Uterus (tissue), 4 donors: ENCODE measurements around the gene SCRN2. TPM values are rescaled to one million over a fixed set of nuclear protein-coding genes. Genes with fewer than 3 reads are reported as not detected.

Experiments
- DNase-seq, 2 donors: peaks; one replicate each; pipeline ENCODE4 v3.0.0-alpha.2; 2019 to 2020
- H3K27ac ChIP-seq, 2 donors: fragments of 200-600 bp; sonication (generic); 1 replicate in 1 of 2; 2 replicates in 1 of 2; pipeline ENCODE4 v1.5.1; 2016 to 2018
- H3K27me3 ChIP-seq, 2 donors: fragments of 200-600 bp; sonication (generic); one replicate each; pipeline ENCODE4 v1.5.1; 2018 to 2019; ENCODE audit warnings: control low read depth in 1 of 2
- H3K36me3 ChIP-seq, 2 donors: fragments of 200-600 bp; sonication (generic); one replicate each; pipeline ENCODE4 v1.5.1; 2019; ENCODE audit warnings: control low read depth in 1 of 2
- H3K4me1 ChIP-seq, 2 donors: fragments of 200-600 bp; sonication (generic); one replicate each; pipeline ENCODE4 v1.5.1; 2018 to 2019; ENCODE audit warnings: control low read depth in 1 of 2
- H3K4me3 ChIP-seq, 2 donors: fragments of 200-600 bp; sonication (generic); 1 replicate in 1 of 2; 2 replicates in 1 of 2; pipeline ENCODE4 v1.5.1; 2018 to 2019; ENCODE audit warnings: mild to moderate bottlenecking in 1 of 2
- H3K9me3 ChIP-seq, 2 donors: fragments of 200-600 bp; sonication (generic); one replicate each; pipeline ENCODE4 v1.5.1; 2019; ENCODE audit warnings: control low read depth in 1 of 2
- POLR2A ChIP-seq, 2 donors: fragments of 450-650 bp; IDR thresholded peaks; one replicate each; pipeline ENCODE4 v1.6.1; 2016; ENCODE audit warnings: antibody characterized with exemption in 2 of 2, mild to moderate bottlenecking in 1 of 2, moderate library complexity in 1 of 2
- intact Hi-C: fragments of 100-400 bp; cut with DNase I; formaldehyde crosslinking; loops from one replicate; pipeline ENCODE4 v1.15.1; 2023; ENCODE audit warnings: low total_unique reads
- total RNA-seq, 4 donors: library from RNA; depleted of rRNA in 3 of 4; stranded (reverse); fragments of >200 nt in 3 of 4; gene quantifications; one replicate each; pipeline versions ENCODE4 v1.1.0 to v1.2.4, GENCODE V29; 2014 to 2023
- TF ChIP-seq, protein P1 (sequence below), 4 experiments: fragments of 200-600 bp in 2 of 4; fragments of 450-650 bp in 2 of 4; sonication (generic) in 2 of 4; IDR thresholded peaks; one replicate each; pipeline ENCODE4 v1.5.1; 2016 to 2019; ENCODE audit warnings: antibody characterized with exemption in 4 of 4, mild to moderate bottlenecking in 2 of 4, moderate library complexity in 1 of 4
- donor health status: DM: yes; HTN: yes; CAD: no.

The SCRN2 gene
- total RNA-seq, 4 donors from 2014 or later, result 12.4 to 80.7 (median 39.8) TPM

DNA sequence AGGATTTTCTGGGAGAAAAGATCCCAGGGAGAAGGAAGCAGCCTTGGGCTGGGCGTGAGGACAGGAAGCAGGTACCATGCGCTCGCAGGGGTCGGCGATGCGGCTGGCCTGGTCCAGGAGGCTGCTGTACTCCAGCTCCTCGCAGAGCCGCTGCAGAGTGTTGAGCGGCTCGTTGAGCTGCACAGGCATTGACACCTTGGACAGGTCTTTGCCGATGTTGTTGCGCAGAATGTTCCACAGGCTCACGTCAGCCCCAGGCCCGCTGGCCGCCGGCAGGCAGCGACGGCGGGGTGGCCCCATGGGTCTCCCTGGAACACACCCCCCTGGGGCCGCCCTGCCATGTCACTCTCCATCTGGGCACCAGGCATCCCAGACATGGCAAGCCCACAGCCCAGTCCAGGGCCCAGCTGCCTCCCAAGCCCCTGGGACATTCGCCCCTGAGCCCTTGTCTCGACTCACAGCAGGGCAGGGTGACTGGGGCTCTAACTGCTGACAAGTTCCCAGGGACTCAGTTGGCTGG lies 27.5 kb downstream of the SCRN2 start:
- Histone ChIP-seq H3K27me3 (no peaks in the 10 kb centered on the region), H3K27ac (no peak overlapping the region), H3K4me3 (no peak overlapping the region), H3K36me3 (no peaks in the 10 kb centered on the region), H3K9me3 (no peaks in the 10 kb centered on the region), H3K4me1 (no peaks in the 10 kb centered on the region)
- intact Hi-C loops, result no loop called here
- DNase-seq, result no peak
- TF ChIP-seq, protein P1, sequence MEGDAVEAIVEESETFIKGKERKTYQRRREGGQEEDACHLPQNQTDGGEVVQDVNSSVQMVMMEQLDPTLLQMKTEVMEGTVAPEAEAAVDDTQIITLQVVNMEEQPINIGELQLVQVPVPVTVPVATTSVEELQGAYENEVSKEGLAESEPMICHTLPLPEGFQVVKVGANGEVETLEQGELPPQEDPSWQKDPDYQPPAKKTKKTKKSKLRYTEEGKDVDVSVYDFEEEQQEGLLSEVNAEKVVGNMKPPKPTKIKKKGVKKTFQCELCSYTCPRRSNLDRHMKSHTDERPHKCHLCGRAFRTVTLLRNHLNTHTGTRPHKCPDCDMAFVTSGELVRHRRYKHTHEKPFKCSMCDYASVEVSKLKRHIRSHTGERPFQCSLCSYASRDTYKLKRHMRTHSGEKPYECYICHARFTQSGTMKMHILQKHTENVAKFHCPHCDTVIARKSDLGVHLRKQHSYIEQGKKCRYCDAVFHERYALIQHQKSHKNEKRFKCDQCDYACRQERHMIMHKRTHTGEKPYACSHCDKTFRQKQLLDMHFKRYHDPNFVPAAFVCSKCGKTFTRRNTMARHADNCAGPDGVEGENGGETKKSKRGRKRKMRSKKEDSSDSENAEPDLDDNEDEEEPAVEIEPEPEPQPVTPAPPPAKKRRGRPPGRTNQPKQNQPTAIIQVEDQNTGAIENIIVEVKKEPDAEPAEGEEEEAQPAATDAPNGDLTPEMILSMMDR (IDR thresholded peaks at IDR 0.05), result no peak
- no peak for TF ChIP-seq POLR2A (IDR thresholded peaks at IDR 0.05)

DNA sequence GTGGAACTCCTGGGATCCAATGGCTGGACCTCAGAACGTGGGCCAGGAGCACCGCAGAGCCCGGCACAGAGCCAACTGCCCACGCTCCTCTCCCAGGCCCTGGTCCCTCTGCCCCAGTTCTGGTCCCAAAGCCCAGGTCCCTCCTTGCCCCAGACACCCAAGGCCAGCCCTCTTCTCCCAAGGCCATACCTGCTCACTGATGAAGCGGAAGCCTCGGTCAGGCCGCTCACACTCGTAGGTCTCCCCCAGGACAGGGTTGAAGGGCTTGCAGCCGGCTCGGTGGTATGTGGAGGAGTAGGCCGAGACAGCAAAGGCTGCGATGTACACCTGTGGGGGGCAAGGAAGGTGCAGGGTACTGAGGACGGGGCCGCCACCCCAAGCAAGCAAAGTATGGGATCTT lies 28.0 kb downstream of the SCRN2 start:
- no peaks in the 10 kb centered on the region for H3K4me1 ChIP-seq
- TF ChIP-seq POLR2A (IDR thresholded peaks at IDR 0.05), result no peak
- TF ChIP-seq, protein P1 (IDR thresholded peaks at IDR 0.05), result no peak
- intact Hi-C loops, result no loop called here
- H3K27me3 ChIP-seq, result no peaks in the 10 kb centered on the region
- H3K4me3 ChIP-seq, result no peak overlapping the region
- DNase-seq, result no peak
- no peak overlapping the region for H3K27ac ChIP-seq
- H3K9me3 ChIP-seq, result no peaks in the 10 kb centered on the region
- no peaks in the 10 kb centered on the region for H3K36me3 ChIP-seq

DNA sequence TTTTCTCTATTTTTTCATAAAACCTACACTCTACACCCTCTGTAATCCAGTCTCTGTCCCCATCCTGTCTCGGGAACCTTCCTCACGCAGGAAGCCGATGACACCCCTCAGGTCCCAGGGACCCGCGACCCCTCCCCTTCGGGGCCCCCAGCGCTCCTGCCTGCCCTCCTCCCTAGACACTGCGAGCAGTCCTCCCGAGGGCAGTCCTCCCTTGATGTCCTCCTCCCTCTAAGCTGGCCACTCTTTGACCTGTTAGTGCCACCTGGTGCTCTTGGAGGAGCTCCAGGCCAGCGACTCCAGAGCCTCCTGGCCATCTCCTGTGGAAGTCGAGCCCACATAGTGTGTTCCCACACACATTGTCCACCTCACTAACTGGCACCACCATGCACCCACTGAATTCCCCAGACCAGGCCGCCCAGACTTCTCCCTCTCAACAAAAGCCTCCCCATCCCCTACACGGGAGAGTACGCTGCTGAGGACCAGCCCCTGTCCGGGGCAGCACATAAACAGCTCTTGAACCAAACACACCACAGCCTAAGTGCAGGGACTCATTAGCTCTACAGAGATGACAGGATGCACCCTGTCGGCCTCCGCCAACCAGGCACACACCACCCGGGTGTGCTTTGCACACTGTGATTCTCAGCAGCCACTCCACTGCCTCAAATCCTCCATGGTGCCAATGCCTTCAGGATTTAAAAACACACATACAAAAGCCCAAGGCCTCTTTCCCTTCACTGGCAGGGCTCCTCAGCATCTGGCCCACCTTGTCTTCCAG lies 28.7 kb downstream of the SCRN2 start:
- Histone ChIP-seq H3K36me3 (no peaks in the 10 kb centered on the region), H3K27ac (no peak overlapping the region), H3K4me3 (no peak overlapping the region), H3K4me1 (no peaks in the 10 kb centered on the region), H3K27me3 (no peaks in the 10 kb centered on the region), H3K9me3 (no peaks in the 10 kb centered on the region)
- intact Hi-C loops, result no loop called here
- no peak for TF ChIP-seq POLR2A (IDR thresholded peaks at IDR 0.05)
- no peak for DNase-seq

DNA sequence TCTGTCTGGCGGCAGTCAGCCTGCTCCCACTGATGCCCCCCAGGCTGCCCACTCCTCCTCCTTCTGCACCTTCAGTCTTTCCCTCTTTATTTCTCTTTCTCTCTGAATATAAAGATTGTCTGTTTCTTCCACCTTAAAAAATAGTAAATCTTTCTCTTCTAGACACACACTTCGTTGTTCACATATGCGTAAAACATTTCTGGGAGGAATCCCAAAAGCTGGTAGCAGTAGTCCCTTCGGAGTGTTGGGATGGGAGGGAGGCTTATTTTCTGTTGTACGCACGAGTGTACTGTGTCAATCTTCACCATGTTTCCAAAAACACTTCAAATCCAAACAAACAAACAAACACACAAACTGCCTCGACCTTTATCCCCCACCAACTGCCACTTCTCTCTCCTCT lies 29.4 kb downstream of the SCRN2 start:
- Histone ChIP-seq H3K27ac (no peak overlapping the region), H3K9me3 (no peaks in the 10 kb centered on the region), H3K27me3 (no peaks in the 10 kb centered on the region), H3K4me3 (no peak overlapping the region), H3K36me3 (no peaks in the 10 kb centered on the region), H3K4me1 (no peaks in the 10 kb centered on the region)
- DNase-seq, result no peak
- TF ChIP-seq, protein P1 (IDR thresholded peaks at IDR 0.05), result no peak
- TF ChIP-seq POLR2A (IDR thresholded peaks at IDR 0.05), result no peak
- intact Hi-C loops, result no loop called here

DNA sequence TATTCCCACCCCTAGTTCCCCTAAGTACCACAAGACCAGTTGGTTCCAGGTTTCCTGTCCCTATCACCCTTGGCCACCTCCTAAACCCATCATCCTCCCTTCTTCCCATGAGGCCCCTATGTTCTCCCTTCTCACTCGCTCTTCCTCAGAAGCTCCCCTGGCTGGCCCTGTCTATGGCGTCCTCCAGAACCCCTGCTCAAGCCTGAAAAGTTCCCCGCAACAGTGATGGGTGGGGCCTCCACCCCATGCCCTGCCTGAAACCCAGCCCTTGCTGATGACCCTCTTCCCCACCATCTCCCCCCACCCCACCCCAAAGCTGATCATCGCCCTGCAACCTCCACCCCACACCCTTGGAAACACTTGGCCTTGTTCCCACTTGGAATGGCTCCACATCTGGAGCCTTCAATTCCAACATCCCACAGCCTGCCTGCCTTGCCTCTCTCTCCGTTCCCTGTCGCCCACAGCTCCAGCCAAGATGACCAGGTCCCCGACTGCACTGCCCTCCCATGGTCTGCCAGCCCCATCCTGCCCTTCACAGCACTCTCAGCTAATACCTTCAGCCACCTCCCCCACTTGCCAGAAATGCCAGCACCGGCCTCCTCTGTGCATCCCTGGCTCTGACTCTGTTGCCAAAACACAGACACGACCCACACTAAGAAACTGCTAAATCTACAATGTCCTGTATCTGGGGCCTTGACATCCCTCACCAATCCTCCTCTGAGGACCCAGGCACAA lies 30.0 kb downstream of the SCRN2 start:
- Histone ChIP-seq H3K27me3 (no peaks in the 10 kb centered on the region), H3K4me1 (no peaks in the 10 kb centered on the region), H3K27ac (no peak overlapping the region), H3K36me3 (no peaks in the 10 kb centered on the region), H3K4me3 (no peak overlapping the region), H3K9me3 (no peaks in the 10 kb centered on the region)
- DNase-seq, result no peak
- no peak for TF ChIP-seq POLR2A (IDR thresholded peaks at IDR 0.05)
- TF ChIP-seq, protein P1 (IDR thresholded peaks at IDR 0.05), result no peak
- intact Hi-C loops, result no loop called here
